Fibroblast of lung (primary cell): ENCODE results near the gene CD226.

ENCODE experiments used
- EZH2 ChIP-seq: IDR thresholded peaks from 2 replicates; pipeline ENCODE4 v1.5.1; 2012; ENCODE audit warnings: low read length, control low read depth, mild to moderate bottlenecking; ENCODE audit errors: missing control alignments
- TF ChIP-seq, protein P1 (sequence below), 2 donors: IDR thresholded peaks in 1 of 2; conservative IDR thresholded peaks in 1 of 2; 1 replicate in 1 of 2; 2 replicates in 1 of 2; pipeline ENCODE4 v1.5.1; 2011 to 2012; ENCODE audit warnings: low read length in 2 of 2, control low read depth in 1 of 2, inconsistent platforms in 1 of 2, low read depth in 1 of 2, mild to moderate bottlenecking in 1 of 2

DNA sequence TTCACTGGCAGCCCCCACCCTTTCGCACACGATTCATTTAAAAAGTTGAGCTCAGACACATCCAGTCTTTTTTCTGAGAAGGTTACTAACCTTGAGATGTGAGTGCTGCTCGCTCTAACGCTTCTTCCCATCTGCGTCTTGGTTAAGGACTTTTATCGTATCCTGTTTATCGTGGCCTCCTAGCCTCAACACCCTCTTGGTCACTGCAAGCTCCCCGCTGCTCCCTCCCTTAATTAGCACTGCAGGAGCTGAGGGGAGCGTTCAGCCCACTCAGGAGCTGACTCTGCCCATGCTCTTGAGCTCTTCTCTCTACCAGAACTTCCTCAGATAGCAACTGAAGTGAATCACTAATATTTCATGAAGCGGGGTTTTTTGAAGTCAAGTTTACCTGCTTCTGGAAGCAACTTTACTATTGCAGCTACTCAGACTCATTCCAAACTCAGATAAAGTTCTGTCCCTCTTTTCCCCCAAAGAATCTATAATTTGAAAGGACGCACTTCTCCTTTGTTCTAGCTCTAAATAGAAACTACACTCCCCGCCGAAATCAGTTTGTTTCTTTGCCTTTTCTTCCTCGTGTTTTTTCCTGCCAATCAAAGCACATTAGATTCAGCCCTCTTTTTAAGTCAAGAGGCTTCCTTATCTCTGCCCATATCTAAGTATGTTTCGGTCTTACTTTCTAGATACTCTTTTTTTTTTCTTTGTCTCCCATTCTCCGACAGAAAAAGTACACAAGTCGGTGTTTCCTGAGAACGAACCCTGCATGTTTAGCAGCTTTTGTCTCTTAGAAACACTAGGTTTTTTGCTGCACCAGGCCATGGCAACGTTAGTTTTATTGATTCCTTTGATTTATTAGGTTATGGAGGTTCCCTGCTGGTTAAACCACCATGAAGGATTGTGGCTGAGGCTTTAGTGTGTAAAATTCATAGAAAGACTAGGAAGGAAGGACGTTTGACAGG, 9.3 kb upstream of the CD226 start:
- TF ChIP-seq, protein P1, sequence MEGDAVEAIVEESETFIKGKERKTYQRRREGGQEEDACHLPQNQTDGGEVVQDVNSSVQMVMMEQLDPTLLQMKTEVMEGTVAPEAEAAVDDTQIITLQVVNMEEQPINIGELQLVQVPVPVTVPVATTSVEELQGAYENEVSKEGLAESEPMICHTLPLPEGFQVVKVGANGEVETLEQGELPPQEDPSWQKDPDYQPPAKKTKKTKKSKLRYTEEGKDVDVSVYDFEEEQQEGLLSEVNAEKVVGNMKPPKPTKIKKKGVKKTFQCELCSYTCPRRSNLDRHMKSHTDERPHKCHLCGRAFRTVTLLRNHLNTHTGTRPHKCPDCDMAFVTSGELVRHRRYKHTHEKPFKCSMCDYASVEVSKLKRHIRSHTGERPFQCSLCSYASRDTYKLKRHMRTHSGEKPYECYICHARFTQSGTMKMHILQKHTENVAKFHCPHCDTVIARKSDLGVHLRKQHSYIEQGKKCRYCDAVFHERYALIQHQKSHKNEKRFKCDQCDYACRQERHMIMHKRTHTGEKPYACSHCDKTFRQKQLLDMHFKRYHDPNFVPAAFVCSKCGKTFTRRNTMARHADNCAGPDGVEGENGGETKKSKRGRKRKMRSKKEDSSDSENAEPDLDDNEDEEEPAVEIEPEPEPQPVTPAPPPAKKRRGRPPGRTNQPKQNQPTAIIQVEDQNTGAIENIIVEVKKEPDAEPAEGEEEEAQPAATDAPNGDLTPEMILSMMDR (conservative IDR thresholded peaks at IDR 0.05 in 1 of 2, IDR thresholded peaks at IDR 0.05 in 1 of 2; ENCODE audit: low read depth in 1 of 2, low read length in 2 of 2) = no peak
- no peak for TF ChIP-seq EZH2
